Vagina (tissue), 2 donors: ENCODE data around the gene COL16A1.

Source experiments
- CTCF ChIP-seq, 3 experiments: fragments of 450-650 bp in 2 of 3; fragments of 200-600 bp in 1 of 3; sonication (generic) in 1 of 3; IDR thresholded peaks; one replicate each; pipeline ENCODE4 v1.5.1; 2017 to 2019; ENCODE audit warnings: antibody characterized with exemption in 3 of 3, mild to moderate bottlenecking in 2 of 3, moderate library complexity in 2 of 3
- POLR2A ChIP-seq, 2 donors: fragments of 450-650 bp; IDR thresholded peaks; one replicate each; pipeline ENCODE4 v1.6.1; 2017; ENCODE audit warnings: antibody characterized with exemption in 2 of 2, mild to moderate bottlenecking in 2 of 2, moderate library complexity in 2 of 2
- POLR2AphosphoS5 ChIP-seq, 2 donors: sonication (generic); formaldehyde crosslinking; IDR thresholded peaks; one replicate each; pipeline ENCODE4 v1.9.0; 2017; ENCODE audit warnings: antibody characterized with exemption in 2 of 2, mild to moderate bottlenecking in 2 of 2, low read depth in 1 of 2; ENCODE audit not compliant: insufficient read depth in 1 of 2

GRCh38 chr1:31670593-31670964 lies 33.2 kb downstream of the COL16A1 start:
- TF ChIP-seq CTCF (IDR thresholded peaks at IDR 0.05): no peak
- no peak for TF ChIP-seq POLR2A (IDR thresholded peaks at IDR 0.05)
- TF ChIP-seq POLR2AphosphoS5 (IDR thresholded peaks at IDR 0.05; ENCODE audit: insufficient read depth in 1 of 2, low read depth in 1 of 2): no peak
